T-helper 2 cell (primary cell): ENCODE data around the gene LCP1.
"Not testable (repeated sequence)": the region's sequence is repeated elsewhere in the genome, so short reads cannot be mapped to it uniquely, and the experiment has no call there.

Source experiments
- DNase-seq, 5 experiments: peaks; one replicate each; pipeline versions ENCODE4 v3.0.0 to v3.0.0-alpha.2; 2012 to 2022
- total RNA-seq, 2 donors: gene quantifications; one replicate each; lab custom pipeline; 2026; lab: John Stamatoyannopoulos, UW

The LCP1 gene, protein sequence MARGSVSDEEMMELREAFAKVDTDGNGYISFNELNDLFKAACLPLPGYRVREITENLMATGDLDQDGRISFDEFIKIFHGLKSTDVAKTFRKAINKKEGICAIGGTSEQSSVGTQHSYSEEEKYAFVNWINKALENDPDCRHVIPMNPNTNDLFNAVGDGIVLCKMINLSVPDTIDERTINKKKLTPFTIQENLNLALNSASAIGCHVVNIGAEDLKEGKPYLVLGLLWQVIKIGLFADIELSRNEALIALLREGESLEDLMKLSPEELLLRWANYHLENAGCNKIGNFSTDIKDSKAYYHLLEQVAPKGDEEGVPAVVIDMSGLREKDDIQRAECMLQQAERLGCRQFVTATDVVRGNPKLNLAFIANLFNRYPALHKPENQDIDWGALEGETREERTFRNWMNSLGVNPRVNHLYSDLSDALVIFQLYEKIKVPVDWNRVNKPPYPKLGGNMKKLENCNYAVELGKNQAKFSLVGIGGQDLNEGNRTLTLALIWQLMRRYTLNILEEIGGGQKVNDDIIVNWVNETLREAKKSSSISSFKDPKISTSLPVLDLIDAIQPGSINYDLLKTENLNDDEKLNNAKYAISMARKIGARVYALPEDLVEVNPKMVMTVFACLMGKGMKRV
- 781 to 1,042 reads per million in 2 donors for total RNA-seq

DNA sequence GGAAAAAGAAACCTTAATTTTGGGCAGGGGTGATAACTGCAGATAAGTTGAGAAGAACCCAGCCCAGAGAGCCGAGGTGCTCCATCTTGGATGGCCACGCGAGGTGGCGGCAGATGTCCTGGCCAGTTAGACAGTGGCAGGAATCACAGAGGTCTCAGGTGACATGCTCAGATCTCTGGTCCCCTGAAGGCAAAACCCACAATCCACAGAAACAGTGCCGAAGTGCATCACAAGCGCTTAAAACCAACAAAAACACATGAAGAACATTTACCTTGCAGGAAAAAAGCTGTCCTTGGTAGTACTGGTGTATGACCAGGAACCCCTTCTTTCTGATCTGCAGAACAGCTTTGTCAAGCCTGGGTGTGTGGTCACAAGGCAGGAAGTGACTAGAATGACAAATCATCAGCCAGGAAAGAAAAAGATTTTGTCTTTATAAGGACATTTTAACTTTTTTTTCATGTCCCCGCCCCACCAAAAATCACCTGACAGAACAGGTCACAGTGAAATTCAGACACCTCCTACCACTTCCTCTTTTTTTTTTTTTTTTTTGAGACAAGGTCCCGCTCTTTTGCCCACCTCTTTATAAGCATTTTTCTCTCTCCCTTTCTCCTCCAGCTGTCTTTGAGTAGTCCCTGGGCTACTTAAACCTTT is at the start of gene LCP1:
Gene LCP1, minus strand, starts transcription at position 338 of the 651 bp plus-strand sequence. CDS start 22,515 bp downstream, outside the sequence.
- DNase-seq, result peak in 4 of 5 experiments; percentile 47 to 98 (median 84)

DNA sequence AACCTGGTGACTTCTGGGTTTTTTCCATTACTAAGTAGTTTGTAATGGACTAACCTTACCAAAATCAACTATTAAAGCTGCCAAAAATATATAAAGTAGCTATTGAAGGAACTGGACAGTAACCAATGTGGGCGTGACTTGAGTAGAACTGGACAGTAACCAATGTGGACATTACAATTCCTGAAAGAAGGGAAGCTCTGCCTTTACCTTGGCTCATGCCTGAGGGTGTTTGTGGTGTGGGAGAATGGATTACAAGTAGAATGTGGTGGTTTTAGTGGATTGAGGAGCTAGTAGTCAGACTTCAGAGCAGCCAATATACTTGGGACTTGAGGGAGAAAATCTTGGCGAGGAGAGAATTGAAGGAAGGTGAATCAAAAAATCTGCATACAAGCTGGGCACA is 47.3 kb upstream of the LCP1 start:
- DNase-seq, result no peak

GRCh38 chr13:46220234-46220633 is 38.3 kb upstream of the LCP1 start:
- peak in 1 of 5 experiments; percentile 23 for DNase-seq

- DNase-seq, result not testable (repeated sequence)
These were observed 32.8 kb upstream of the LCP1 start for GRCh38 chr13:46214741-46215140.

GRCh38 chr13:46213242-46213641 is 31.3 kb upstream of the LCP1 start:
- DNase-seq, result peak in 1 of 5 experiments; percentile 8

- peak; percentile 62 to 91 (median 77) for DNase-seq
These were observed 29.7 kb upstream of the LCP1 start, which contains the start of gene LRRC63 for GRCh38 chr13:46211483-46212351. LRRC63 (plus strand) TSS chr13:46211928; CDS start chr13:46213035, 1,107 bp downstream.

- peak in 3 of 5 experiments; percentile 7 to 79 (median 46) for DNase-seq
These were observed 29.1 kb upstream of the LCP1 start for GRCh38 chr13:46211116-46211482.

DNA sequence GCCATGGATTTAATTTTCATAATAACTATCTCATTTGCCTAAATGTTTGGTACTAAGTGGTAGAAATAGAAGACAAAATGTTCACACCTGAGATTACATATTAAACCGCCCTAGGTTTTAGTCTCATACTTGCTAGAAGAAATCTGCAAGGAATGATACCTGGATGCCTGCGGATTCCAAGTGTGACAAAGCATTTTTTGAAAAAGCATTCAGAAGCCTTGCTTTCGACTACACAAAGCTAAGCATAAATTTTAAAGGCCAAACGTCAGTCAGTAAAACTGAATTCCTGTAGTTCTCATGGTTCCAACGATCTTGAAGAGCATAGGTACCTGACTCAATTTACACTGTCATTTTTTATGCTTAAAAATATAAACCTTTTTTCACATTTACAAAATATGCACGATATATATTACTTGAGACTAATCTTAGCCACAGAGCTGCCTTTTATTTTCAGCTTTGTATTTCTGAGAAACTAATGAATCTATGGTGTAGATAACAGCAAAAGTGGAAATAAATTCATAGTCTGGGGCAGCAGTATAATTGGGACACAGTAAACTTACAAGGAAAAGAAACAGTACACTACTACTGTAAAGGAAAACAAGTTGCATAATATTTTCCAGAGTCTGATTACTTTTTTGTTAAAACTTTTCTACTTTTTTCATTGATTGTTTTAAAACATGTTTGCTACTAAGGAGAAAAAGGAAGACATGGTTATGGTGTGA is 28.5 kb upstream of the LCP1 start:
- DNase-seq, result no peak

DNA sequence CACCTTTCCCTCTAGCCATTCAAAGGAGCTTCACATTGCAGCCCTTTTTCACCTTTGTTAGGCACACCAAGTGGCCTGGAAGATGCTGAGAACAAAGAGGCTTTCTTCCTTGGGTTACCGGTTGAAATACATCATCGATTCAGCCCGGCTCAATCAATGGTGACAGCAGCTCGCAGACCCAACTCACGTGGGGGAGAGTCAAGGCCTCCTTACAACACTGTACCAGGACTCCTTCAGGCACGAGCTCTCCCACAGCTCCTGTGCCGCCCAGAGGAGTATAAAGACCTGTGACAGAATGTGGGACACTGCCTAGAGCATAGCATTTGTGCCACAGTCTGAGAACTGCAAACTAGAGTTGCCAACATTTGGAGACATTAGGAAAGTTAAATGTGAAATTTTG is 25.9 kb upstream of the LCP1 start:
- DNase-seq, result no peak

DNA sequence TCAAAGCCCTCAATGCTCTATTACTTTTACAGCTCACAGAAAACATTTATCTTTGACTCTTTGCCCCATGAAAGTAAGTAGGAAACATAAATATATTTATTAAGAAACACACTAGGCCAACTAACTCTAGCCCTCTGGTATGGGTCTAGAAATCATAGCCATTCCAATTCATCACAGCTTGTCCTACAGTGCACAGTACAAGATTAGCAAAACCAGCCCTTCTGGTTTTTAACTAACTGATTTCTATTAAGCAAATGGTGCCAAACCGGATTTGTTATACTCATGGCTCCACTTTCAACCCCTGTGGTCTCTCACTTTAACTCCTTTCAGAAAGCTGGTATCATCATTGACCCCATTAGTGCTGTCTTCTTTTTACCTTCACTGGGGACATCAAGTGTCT is 24.2 kb upstream of the LCP1 start:
- DNase-seq, result no peak

GRCh38 chr13:46202966-46203365 is 21.0 kb upstream of the LCP1 start:
- DNase-seq, result no peak

DNA sequence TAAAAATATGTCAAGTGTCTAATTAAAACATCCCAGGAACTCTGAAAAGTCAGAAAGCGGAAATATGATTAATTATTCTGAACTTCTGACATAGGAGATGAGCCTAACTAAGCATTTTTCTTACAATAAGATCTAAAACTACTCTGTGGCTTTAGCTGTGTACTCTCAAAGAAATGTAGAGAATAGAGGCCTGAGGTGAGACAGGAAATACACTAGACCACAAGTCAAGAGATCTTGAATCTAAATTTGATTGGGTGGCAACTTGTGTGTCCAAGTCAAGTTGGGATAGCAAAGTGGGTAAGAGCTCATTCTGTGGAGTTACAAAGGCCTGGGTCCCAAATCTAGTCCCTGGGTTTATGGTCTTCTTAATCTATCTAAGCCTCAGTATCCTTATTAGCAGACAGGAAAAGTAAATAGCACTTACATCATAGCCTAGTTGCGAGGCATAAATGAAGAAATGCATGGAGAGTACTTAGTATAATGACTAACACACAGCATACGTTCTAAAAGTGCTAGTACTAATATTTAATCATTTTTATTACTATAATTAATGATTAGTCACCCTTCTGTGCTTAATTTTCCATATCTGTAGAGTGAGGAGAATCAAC is 20.3 kb upstream of the LCP1 start:
- DNase-seq, result peak in 1 of 5 experiments; percentile 84

GRCh38 chr13:46198696-46199193 is 16.8 kb upstream of the LCP1 start:
- DNase-seq, result no peak

DNA sequence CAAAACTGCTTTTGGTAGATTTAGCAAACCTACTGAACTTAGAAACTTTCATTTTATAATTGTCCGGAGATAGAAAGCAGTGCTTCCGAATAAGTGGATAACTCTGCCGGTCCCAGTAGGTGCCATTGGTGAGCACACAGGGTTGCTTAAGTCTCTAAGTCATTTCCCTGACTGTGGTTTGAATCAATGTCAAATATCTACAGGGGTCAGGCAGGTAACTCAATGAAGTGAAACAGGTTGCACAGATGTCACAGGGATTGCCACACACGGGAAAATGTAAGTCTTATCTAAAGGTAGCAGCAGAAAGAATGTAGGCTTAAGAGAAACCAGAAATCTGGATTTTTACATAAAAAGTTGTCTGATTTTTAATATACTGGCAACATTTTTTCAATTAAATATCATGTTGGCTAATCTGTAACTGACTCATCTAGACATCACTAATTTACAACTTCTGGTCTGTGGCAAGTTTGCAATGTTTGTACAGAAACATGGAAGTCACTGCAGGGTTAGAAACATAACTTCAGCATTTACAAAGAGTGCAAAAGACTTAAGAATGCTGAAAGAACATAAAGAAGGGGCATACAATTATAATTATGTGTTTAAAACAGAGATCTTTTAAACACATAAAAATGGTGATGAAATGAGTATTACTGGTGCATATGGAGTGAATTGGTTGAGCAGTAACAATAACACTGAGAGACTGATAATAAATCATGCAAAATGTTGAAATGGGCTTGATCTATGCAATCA is 15.5 kb upstream of the LCP1 start:
- DNase-seq, result no peak

DNA sequence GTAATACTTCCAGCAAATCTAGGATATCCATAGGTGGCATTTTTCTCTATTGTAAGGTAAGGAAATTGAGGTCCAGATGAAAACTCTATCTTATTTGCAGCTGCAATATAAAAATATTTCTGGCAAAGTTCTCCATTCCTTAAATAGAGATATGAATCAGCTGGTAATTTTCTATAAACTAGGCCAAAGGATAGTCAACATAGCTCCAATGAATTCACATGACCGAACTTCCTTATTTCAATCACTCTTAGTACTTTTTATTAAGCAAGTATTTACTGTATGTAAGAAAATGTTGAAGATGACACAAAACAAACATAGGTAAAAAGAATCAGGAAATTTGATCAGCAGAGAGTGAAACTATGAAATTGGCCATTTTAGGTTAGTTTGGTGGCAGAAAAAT is 13.0 kb upstream of the LCP1 start:
- no peak for DNase-seq

GRCh38 chr13:46192412-46192811 is 10.4 kb upstream of the LCP1 start:
- DNase-seq, result no peak

- DNase-seq, result no peak
These were observed 3.7 kb upstream of the LCP1 start for GRCh38 chr13:46185634-46186033.

DNA sequence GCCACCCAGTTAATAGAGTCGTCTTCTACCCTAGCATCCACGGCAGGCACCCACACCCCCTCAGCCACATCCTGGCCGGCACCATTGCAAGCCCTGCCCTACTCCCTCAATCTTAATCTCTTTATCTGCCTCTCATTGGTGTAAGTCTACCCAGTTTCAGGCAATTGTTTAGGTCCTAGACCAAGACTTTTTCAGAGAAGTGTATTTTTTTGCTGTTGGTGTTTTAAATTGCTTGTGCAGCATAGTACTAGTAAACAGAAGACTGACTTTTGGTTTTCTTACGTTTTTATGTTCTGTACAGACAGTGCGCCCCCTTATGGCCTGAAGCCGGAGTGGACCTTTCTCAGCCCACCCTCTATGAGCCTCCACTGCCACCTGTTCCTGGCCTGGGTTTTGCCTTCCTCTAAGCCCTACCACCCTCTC is 2.3 kb upstream of the LCP1 start:
- peak; percentile 34 to 93 (median 64) for DNase-seq

- no peak for DNase-seq
These were observed 1.3 kb upstream of the LCP1 start for GRCh38 chr13:46183018-46183946.
